Suprapubic skin (tissue), 4 donors: ENCODE results near the gene ELK4. TPM values are rescaled to one million over a fixed set of nuclear protein-coding genes. Genes with fewer than 3 reads are reported as not detected.

Source experiments
- DNase-seq, 2 donors: peaks; one replicate each; pipeline ENCODE4 v3.0.0-alpha.2; 2019; ENCODE audit warnings: low spot score in 2 of 2
- H3K27ac ChIP-seq: fragments of 200-600 bp; sonication (generic); one replicate; pipeline ENCODE4 v1.5.1; 2019
- H3K27me3 ChIP-seq: fragments of 200-600 bp; sonication (generic); one replicate; pipeline ENCODE4 v1.5.1; 2019
- H3K36me3 ChIP-seq: fragments of 200-600 bp; sonication (generic); one replicate; pipeline ENCODE4 v1.5.1; 2019
- H3K4me1 ChIP-seq: fragments of 200-600 bp; sonication (generic); one replicate; pipeline ENCODE4 v1.5.1; 2019
- H3K4me3 ChIP-seq: fragments of 200-600 bp; sonication (generic); one replicate; pipeline ENCODE4 v1.5.1; 2019; ENCODE audit warnings: mild to moderate bottlenecking
- H3K9me3 ChIP-seq: fragments of 200-600 bp; sonication (generic); one replicate; pipeline ENCODE4 v1.5.1; 2019
- EP300 ChIP-seq: sonication (generic); formaldehyde crosslinking; IDR thresholded peaks from one replicate; pipeline ENCODE4 v1.6.1; 2017; ENCODE audit warnings: antibody characterized with exemption
- POLR2A ChIP-seq, 2 donors: fragments of 450-650 bp; IDR thresholded peaks; one replicate each; pipeline ENCODE4 v1.6.1; 2017; ENCODE audit warnings: antibody characterized with exemption in 2 of 2, mild to moderate bottlenecking in 2 of 2, moderate library complexity in 2 of 2
- POLR2AphosphoS5 ChIP-seq, 3 donors: sonication (generic); formaldehyde crosslinking; IDR thresholded peaks; one replicate each; pipeline ENCODE4 v1.6.1; 2017; ENCODE audit warnings: antibody characterized with exemption in 3 of 3
- WGBS: methylation state at CpG from one replicate; pipeline ENCODE4 v1.1.5; 2018; 5-methylcytosine and 5-hydroxymethylcytosine counted together
- total RNA-seq, 4 donors: library from RNA; depleted of rRNA; stranded (reverse); fragments of >200 nt; gene quantifications; one replicate each; pipeline ENCODE4 v1.1.0, GENCODE V29; 2016
- TF ChIP-seq, protein P1 (sequence below), 2 donors: fragments of 200-600 bp in 1 of 2; fragments of 450-650 bp in 1 of 2; sonication (generic) in 1 of 2; IDR thresholded peaks; one replicate each; pipeline ENCODE4 v1.5.1; 2016 to 2019; ENCODE audit warnings: antibody characterized with exemption in 2 of 2, mild to moderate bottlenecking in 1 of 2, moderate library complexity in 1 of 2

ELK4 gene
- total RNA-seq, 4 donors from 2014 or later: 30.9 to 52.6 (median 43.8) TPM

DNA sequence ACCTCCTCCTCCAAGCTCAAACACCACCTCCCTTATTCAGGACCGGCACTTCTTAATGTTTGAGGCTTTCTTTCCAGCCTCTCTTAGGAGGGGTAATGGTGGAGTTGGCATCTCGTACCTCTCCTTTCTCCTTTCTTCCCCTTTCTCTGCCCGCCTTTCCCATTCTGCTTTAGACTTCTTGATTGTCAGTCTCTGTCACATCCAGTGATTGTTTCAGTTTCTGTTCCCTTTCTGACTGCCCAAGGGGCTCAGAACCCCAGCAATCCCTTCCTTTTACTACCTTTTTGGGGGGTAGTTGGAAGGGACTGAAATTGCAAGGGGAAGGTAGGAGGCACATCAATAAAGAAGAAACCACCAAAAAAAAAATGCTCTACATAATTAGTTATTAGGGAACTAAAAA is 5.6 kb downstream of the ELK4 start:
- Histone ChIP-seq H3K27ac (no peak overlapping the region), H3K4me3 (no peak overlapping the region), H3K36me3 (peaks cover 24% of the 10 kb centered on the region), H3K9me3 (no peaks in the 10 kb centered on the region), H3K27me3 (no peaks in the 10 kb centered on the region), H3K4me1 (peaks cover 27% of the 10 kb centered on the region)
- DNase-seq: no peak
- TF ChIP-seq POLR2AphosphoS5 (IDR thresholded peaks at IDR 0.05) (no peak), EP300 (no peak), POLR2A (IDR thresholded peaks at IDR 0.05) (no peak)
- TF ChIP-seq, protein P1, sequence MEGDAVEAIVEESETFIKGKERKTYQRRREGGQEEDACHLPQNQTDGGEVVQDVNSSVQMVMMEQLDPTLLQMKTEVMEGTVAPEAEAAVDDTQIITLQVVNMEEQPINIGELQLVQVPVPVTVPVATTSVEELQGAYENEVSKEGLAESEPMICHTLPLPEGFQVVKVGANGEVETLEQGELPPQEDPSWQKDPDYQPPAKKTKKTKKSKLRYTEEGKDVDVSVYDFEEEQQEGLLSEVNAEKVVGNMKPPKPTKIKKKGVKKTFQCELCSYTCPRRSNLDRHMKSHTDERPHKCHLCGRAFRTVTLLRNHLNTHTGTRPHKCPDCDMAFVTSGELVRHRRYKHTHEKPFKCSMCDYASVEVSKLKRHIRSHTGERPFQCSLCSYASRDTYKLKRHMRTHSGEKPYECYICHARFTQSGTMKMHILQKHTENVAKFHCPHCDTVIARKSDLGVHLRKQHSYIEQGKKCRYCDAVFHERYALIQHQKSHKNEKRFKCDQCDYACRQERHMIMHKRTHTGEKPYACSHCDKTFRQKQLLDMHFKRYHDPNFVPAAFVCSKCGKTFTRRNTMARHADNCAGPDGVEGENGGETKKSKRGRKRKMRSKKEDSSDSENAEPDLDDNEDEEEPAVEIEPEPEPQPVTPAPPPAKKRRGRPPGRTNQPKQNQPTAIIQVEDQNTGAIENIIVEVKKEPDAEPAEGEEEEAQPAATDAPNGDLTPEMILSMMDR (IDR thresholded peaks at IDR 0.05): no peak
- 86% methylated on average over 3 of the region's 3 CpGs for WGBS

DNA sequence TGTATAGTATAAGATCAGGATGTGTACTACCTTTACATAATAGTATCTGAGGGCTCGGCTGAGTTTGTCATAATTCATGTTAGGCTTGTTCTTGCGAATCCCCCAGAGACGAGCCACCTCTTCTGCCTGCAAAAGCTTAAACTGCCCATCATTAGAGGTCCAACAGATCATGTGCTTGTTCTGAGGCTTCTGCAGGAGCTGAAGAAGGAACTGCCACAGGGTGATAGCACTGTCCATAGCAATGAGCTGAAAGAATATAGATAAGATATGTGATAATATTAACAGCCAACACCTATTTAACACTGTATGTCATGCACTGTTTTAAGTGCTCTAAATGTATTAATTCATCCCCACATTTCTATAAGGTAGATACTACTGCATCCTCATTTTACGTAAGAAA is 8.2 kb downstream of the ELK4 start:
- Histone ChIP-seq H3K36me3 (peaks cover 47% of the 10 kb centered on the region), H3K27me3 (no peaks in the 10 kb centered on the region), H3K4me3 (no peak overlapping the region), H3K9me3 (no peaks in the 10 kb centered on the region), H3K4me1 (peaks cover 7% of the 10 kb centered on the region), H3K27ac (no peak overlapping the region)
- WGBS: 76% methylated on average over 4 of the region's 4 CpGs
- no peak for DNase-seq
- TF ChIP-seq POLR2AphosphoS5 (IDR thresholded peaks at IDR 0.05): no peak

DNA sequence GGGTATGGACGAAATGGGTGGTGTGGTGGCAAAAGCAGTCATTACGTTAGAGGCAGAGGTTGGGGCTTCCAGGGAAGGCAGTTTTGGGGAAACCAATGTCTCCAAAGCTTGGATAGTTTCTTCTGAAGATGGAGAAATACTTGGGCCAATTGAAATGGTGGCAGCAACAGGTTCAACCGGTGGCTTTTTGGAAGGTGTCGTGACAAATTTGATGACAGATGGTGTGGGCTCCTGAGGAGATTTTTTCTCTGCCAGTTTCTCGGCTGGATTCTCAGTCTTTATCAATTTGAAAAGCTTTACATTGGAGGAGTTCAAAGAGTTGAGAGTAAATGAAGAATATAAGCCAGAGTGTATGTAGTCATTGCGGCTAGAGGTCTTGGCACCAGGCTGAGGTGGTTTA is 11.5 kb downstream of the ELK4 start:
- H3K27ac ChIP-seq: no peak overlapping the region
- H3K27me3 ChIP-seq: no peaks in the 10 kb centered on the region
- peaks cover 5% of the 10 kb centered on the region for H3K4me1 ChIP-seq
- no peaks in the 10 kb centered on the region for H3K9me3 ChIP-seq
- TF ChIP-seq EP300 (no peak), POLR2A (IDR thresholded peaks at IDR 0.05) (no peak), POLR2AphosphoS5 (IDR thresholded peaks at IDR 0.05) (no peak)
- TF ChIP-seq, protein P1 (IDR thresholded peaks at IDR 0.05): no peak
- H3K36me3 ChIP-seq: peaks cover 76% of the 10 kb centered on the region
- H3K4me3 ChIP-seq: no peak overlapping the region
- no peak for DNase-seq
- WGBS: 85% methylated on average over 6 of the region's 6 CpGs

DNA sequence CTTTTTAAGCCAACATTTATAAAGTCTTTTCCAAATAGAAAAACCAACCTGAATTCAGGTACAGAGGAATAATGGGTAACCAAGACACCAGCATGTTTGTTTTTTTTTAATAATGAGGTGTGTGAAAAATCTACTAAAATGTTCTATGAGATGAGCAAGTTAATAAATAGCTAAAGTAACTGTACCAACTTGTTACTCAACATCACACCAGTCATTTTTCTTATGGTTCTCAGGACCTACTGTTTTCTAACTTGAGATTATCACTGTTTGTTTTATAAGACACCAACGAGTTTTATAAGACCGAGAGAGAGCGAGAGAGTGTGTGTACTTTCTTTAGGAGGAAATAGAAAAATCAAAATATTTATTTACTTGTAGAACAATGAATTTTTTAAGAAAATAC is 12.4 kb downstream of the ELK4 start:
- TF ChIP-seq, protein P1 (IDR thresholded peaks at IDR 0.05): no peak
- TF ChIP-seq EP300 (no peak), POLR2A (IDR thresholded peaks at IDR 0.05) (no peak), POLR2AphosphoS5 (IDR thresholded peaks at IDR 0.05) (no peak)
- Histone ChIP-seq H3K4me1 (peaks cover 4% of the 10 kb centered on the region), H3K27ac (no peak overlapping the region), H3K4me3 (no peak overlapping the region), H3K9me3 (no peaks in the 10 kb centered on the region), H3K36me3 (peaks cover 81% of the 10 kb centered on the region), H3K27me3 (no peaks in the 10 kb centered on the region)
- DNase-seq: no peak
- 91% methylated on average over 3 of the region's 3 CpGs for WGBS

DNA sequence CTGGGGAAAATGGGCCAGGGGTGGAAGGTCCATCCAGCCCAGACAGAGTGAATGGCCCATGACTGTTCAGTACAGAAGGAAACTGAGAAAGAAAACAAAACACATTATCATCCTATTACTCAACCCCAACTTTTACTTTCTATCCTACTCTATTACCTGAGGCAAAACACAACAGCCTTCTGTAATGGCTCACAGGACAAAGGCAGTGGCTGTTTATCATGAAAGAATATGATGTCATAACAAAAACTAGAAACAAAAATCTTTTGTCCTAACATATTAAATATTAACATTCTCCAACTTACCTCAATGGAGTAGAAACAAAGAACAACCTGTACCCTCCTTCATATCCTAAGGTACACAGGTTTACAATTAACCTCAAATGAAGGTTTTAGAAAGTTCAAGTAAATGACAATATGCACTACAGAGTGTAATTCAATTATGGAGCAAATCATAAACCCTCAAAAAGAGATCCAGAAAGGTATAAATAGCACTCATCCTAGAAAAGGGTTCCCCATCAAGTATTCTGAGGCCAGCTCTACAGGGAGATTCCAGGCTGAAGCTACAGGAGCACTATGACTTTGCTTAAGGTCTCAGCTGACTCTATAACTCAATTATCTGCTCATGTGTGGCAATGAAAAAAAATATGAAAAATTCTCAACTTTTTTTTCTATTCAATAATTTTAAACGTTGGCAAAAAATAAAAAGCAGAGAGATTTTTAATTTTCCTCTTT is 15.1 kb downstream of the ELK4 start:
- H3K27ac ChIP-seq: peak overlapping the region; percentile 12
- H3K36me3 ChIP-seq: peaks cover 69% of the 10 kb centered on the region
- TF ChIP-seq POLR2A (IDR thresholded peaks at IDR 0.05) (no peak), POLR2AphosphoS5 (IDR thresholded peaks at IDR 0.05) (no peak), EP300 (no peak)
- TF ChIP-seq, protein P1 (IDR thresholded peaks at IDR 0.05): no peak
- H3K4me1 ChIP-seq: no peaks in the 10 kb centered on the region
- no peaks in the 10 kb centered on the region for H3K27me3 ChIP-seq
- H3K4me3 ChIP-seq: no peak overlapping the region
- WGBS: 76% methylated on average over 1 of the region's 1 CpG
- H3K9me3 ChIP-seq: no peaks in the 10 kb centered on the region
- no peak for DNase-seq
